NCI-H128 (cell line): Measurements from ENCODE around the gene CDC6.

ENCODE experiments used
- DNase-seq: peaks from one replicate; lab custom pipeline; 2025; ENCODE audit not compliant: unreplicated experiment; lab: John Stamatoyannopoulos, UW

CDC6 gene

GRCh38 chr17:40287494-40288369 lies at the start of gene CDC6:
CDC6 (plus strand) TSS chr17:40287879; CDS start chr17:40289421, 1,542 bp downstream.
- peak; percentile 97 for DNase-seq

DNA sequence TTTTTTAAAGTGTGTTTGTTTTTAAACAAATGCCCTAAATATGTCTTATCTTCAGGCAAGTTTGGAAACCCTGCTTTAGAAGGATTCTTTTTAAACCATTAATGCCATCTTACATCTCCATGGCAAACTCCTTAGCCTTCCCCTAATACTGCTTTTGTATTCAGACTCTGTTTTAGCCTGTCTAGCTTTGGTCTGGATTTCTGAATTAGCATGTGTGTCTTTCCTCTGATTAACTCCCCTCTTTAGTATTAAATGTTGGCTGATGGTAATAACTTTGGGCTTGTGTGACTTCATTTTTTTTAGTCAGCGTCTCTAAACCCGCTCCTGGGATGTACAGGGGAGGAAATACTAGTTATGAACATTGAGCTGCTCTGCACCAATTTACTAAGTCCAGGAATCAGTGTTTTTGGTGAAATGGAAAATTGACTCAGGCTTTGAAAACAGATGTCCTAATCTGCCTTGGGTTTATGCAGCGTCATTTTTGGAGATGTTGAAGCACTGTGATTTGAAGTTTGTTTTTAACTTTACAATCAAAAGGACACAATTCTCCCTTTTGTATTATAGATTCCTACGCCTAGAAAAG lies 46.3 kb upstream of the CDC6 start:
- DNase-seq = no peak

DNA sequence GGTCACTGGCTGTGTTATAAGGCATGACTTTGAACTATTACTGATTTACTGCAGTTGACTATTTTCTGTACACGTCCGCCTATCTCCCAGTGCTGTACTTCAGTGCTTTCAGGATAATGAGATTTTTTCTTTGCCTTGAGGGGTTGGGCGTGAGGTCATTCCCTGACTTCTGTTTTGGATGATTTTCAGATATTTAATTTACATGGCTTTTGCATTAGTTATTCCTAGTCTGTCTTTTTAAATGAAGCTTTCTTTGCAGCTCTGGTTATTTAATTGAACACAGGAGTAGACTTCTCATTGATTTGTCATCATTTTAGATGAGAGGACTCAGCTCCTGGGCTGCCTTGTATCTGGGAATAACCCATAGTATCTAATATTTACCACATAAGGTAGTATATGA lies 44.9 kb upstream of the CDC6 start:
- DNase-seq = no peak

DNA sequence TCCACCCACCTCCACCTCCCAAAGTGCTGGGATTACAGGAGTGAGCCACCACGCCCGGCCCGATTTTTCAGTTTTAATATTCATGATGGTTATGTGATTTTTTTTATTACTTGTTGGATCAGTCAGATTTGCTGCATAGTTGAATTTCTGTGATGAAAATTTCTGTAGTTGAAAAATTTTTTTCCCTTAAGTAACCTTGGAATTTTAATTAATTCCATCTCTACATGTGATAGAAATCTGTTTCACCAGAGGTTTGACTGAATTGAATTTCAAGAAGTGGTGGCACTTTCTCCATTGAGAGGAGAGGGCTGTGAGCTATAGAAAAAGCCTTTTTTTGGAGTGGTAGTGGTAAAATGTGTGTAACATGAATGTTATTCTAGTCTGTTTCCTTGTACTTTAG lies 43.9 kb upstream of the CDC6 start:
- no peak for DNase-seq

- DNase-seq = no peak
Observed at GRCh38 chr17:40244255-40244654, 43.4 kb upstream of the CDC6 start.

DNA sequence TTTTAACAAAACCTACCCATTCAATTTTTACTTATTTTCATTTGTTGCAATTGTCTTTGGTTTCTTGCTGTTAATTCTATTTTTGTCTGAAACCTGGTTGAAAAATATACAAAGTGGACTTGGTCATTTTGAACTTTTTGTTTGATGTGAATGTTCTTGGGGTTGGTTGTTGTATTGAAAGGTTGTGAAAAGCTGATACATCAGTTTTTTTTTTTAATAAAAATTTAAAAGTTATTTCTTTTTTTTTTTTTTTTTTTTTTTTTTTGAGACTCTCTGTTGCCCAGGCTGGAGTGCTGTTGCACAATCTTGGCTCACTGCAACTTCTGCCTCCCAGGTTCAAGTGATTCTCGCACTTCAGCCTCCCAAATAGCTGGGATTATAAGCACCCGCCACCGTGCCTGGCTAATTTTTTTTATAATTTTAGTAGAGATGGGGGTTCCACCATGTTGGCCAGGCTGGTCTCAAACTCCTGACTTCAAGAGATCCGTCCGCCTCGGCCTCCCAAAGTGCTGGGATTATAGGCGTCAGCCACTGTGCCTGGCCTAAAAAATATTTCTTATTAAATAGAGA lies 39.7 kb upstream of the CDC6 start:
- no peak for DNase-seq

DNA sequence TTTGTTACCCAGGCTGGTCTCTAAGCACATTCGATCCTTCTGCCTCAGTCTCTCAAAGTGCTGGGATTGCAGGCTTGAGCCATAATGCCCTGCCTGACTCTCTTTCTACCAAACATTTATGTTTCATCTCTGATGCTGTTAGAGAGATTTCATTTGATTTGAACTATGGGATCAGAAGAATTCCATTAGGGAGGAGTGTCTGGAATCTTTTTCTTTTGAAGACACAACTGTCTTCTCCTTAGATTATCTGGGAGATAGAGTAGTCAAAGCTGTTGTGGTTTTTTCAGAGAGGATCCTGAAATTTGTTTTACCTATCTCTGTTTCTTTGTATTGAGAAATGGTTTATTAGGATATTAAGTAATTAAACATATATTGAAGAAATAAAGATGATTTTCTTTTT lies 39.2 kb upstream of the CDC6 start:
- DNase-seq = no peak

DNA sequence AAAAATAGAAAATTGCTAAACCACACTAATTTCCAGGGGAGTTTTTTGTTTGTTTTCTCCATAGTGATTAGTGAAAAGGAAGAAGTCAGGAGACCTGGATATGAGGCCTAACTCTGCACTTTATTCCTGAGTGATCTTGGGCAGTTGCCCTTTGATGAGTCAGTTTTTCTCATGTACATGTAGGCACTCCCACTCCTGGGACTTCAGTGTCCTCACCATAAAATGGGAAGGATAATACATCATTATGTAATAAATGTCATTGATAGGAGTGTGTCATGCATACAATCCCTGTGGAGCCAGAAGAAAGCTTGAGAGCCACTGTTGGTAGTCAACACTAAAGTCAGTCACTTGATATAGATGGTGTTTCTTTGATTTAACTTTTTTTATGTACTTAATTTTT lies 36.1 kb upstream of the CDC6 start:
- DNase-seq = no peak

DNA sequence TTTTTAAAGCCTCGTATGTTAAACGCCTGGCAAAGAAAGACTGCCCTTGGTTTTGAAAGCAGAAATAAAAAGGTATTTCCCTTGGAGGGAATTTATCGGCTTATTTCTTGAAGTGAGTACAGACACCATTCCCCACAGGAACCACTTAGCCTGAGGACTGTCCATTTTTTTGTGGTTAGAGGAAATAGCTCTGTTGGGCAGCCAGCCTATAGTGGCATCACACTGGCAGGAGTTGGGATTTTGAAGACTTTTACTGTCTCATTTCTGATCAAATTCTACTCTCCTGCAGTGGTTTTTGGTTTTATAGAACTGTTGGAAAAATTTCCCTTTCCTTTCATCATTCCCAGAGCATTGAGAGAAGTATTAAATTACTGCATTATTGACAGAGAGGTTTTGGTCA lies 34.1 kb upstream of the CDC6 start:
- no peak for DNase-seq

DNA sequence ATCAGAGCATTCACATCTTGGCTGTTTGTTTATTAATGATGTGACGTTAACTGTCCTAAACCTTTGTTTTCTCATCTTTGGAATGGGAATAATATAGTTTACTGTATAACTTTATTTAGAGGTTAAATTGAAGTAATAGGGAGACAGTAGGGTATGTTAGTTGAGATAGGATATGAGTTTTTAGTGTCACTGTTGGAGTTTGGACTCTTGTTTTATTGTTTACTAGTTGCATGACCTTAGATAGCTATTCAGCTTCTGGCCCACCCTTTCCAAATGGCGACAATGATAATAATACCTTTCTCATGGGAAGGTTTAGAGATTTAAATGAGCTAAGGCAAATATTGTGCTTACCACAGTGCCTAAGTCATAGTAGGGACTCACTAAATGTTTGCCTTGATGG lies 28.2 kb upstream of the CDC6 start:
- no peak for DNase-seq

- no peak for DNase-seq
Observed at GRCh38 chr17:40260528-40260927, 27.2 kb upstream of the CDC6 start.

DNA sequence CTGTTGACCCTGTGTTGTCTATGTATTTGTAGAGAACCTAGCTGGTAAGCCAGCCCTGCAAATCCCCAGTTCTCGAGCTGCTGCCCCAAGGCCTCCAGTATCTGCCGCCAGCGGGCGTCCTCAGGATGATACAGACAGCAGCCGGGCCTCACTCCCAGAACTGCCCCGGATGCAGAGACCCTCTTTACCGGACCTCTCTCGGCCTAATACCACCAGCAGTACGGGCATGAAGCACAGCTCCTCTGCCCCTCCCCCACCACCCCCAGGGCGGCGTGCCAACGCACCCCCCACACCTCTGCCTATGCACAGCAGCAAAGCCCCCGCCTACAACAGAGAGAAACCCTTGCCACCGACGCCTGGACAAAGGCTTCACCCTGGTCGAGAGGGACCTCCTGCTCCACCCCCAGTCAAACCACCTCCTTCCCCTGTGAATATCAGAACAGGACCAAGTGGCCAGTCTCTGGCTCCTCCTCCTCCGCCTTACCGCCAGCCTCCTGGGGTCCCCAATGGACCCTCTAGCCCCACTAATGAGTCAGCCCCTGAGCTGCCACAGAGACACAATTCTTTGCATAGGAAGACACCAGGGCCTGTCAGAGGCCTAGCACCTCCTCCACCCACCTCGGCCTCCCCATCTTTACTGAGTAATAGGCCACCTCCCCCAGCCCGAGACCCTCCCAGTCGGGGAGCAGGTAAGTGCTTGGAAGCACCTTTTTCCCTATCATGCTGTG lies 23.1 kb upstream of the CDC6 start:
- no peak for DNase-seq

DNA sequence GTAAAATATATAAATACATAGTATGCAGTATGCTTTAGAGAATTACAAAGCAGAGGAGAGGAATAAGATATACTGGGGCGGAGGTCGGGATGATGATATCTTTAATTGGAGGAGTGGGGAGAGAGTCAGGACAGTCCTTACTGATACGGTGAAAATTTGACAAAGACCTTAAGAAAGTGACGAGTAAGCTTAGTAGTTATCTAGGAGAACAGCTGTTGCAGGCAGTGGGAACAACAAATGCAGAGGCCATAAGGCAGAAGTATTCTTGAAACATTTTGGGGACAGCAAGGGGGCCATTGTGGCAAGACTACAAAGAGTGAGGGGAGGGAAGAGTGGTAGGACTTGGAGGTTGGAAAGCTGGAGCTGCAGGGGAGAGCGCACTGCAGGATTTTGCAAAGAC lies 22.3 kb upstream of the CDC6 start:
- DNase-seq = no peak

- no peak for DNase-seq
Observed at GRCh38 chr17:40266882-40267281, 20.8 kb upstream of the CDC6 start.

DNA sequence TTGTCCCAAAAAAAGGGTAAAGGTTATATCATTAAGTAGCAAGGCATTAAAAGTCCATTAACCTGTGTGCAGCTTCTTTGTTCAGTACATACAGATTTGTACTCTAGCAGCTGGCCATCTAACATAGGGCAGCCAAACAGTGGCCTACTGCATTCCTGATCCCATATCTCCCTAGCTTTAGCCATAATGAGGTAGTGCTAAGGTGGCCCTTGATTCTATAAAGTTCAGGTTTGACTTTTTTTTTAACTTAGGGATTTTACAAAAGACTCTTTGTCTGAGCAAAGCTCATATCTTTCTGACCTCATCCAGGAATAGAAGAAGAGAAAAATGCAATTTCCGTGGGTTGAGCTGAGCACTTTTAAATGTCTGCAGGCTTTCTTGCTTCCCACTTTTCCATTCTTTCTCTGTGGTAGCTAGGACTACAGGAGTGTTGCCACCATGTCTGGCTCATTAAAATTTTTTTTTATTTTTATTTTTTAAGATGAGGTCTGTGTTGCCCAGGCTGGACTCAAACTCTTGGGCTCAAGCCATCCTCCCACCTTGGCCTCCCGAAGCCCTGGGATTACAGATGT lies 19.5 kb upstream of the CDC6 start:
- no peak for DNase-seq

- DNase-seq = no peak
Observed at GRCh38 chr17:40278414-40278813, 9.3 kb upstream of the CDC6 start.

DNA sequence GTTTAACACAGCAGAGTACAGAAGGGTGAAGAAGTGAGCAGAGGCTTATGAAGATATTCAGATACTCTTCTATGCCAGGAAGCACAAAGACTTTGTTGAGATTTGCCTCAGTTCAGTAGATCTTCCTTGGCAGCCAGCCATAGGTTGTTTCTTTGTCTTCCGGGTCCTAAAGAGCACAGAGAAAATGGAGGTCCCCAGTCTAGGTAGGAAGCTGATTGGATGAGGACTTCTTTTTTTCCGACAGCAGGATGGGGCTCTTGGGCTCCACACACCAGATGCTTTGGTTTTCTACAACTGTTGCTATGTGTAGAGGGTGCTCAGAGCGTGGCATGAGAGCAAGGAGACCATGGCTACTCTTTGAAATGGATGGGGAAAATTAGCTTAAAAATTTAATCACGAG lies 8.3 kb upstream of the CDC6 start:
- DNase-seq = no peak

DNA sequence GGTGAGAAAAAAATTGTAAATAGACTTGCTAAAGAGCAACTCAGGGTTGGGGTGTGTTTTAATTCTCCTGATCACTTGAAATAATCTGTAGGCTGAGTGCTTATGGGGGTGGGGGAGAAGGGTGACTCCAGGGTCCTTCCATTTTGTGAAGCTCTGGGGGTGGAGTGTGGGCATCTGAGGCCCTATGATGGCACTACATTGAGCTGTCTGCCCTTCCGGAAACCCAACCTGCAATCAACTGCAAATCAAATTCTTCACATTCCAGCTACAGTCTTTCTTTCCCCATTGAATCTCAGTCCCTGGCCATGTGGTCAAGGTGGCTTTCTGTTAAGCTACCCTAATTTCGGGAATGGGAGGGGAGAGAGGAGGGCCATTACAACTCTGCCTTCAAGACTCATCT lies 6.0 kb upstream of the CDC6 start:
- no peak for DNase-seq

DNA sequence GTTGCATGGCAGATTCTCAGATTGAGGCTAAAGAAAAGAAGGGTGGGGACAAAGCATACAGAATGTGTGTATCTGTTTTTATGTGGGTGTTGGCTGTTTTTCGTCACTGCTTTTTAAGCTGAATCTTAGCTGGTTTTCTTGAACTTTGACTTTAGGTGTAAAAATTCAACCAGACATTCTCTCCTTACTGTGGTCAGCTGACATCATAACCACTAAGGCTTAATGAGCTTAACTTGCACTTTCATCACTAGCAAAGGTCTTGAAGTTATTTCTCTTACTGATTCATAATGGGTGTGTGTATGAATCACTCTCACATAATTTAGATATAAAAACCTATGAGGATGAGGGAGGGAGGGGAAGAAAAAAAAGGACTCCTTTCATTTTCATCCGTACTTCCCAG lies 4.0 kb upstream of the CDC6 start:
- DNase-seq = no peak

GRCh38 chr17:40284085-40284713 lies 3.5 kb upstream of the CDC6 start:
- DNase-seq = no peak

DNA sequence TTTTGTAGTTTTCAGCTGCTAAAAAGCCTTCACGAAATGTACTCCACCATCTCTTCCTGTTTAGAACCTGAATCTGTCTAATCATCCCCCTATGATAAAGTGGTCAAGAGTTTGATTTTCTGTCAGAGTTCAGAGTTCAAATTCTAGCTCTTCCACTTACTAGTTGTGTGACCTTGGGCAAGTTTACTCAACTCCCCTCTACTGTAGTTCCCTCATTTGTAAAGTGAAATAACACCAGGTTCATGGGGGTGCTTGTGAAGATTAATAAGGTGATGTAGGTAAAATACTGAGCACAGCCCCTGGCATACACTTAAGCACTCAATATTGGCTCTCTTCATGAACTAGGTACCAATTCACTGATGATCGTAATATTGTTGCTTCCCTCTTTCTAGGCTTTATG lies 1.2 kb upstream of the CDC6 start:
- DNase-seq = no peak
